Pancreas (tissue), 10 donors: Measurements from ENCODE around the gene SLC22A8. TPM values are rescaled to one million over a fixed set of nuclear protein-coding genes. Genes with fewer than 3 reads are reported as not detected.
"Not testable (repeated sequence)": the region's sequence is repeated elsewhere in the genome, so short reads cannot be mapped to it uniquely, and the experiment has no call there.

ENCODE experiments used
- ATAC-seq, 4 donors: fragments of 200-7000 bp; cut with Tn5 transposase; one replicate each; pipeline versions ENCODE4 v1.8.0 to v1.9.1; 2020; ENCODE audit warnings: mild to moderate bottlenecking in 4 of 4, moderate library complexity in 4 of 4
- DNase-seq, 6 donors: peaks; one replicate each; pipeline ENCODE4 v3.0.0-alpha.2; 2020
- FAIRE-seq: peaks from 2 replicates; lab custom pipeline; 2012; peaks lifted over from hg19 to GRCh38; lab: Jason Lieb, UNC
- H3K27ac ChIP-seq, 4 donors: fragments of 200-600 bp; sonication (generic); 1 replicate in 3 of 4; 2 replicates in 1 of 4; pipeline versions ENCODE4 v1.5.0 to v1.8.0; 2020
- H3K27me3 ChIP-seq, 4 donors: fragments of 200-600 bp; one replicate each; pipeline ENCODE4 v1.8.0; 2021
- H3K36me3 ChIP-seq, 3 donors: fragments of 200-600 bp; sonication (generic) in 1 of 3; one replicate each; pipeline versions ENCODE4 v1.5.0 to v1.8.0; 2020 to 2021
- H3K4me1 ChIP-seq, 3 donors: fragments of 200-600 bp; one replicate each; pipeline ENCODE4 v1.8.0; 2021
- H3K4me3 ChIP-seq, 4 donors: fragments of 200-600 bp; sonication (generic) in 2 of 4; one replicate each; pipeline versions ENCODE4 v1.5.0 to v1.8.0; 2020 to 2021
- H3K9me3 ChIP-seq, 4 donors: fragments of 200-600 bp; one replicate each; pipeline ENCODE4 v1.8.0; 2021
- WGBS, 2 donors: extraction: QIAGEN DNeasy Blood & Tissue Kit; methylation state at CpG; one replicate each; pipeline ENCODE4 v1.1.7; 2013; 5-methylcytosine and 5-hydroxymethylcytosine counted together
- intact Hi-C, 3 donors: fragments of 100-400 bp; cut with DNase I; formaldehyde crosslinking; loops; one replicate each; pipeline versions ENCODE4 v1.11.1 to v1.14.2; 2022
- polyA plus RNA-seq, 2 donors: library from polyadenylated mRNA; stranded (reverse); fragments of 200-250 nt; gene quantifications; one replicate each; pipeline ENCODE4 v1.2.3, GENCODE V29; 2013
- total RNA-seq, 6 donors: library from RNA; stranded (reverse); fragmentation: NEBNext Ultra II Directional in 4 of 6; extraction: Animal tissue kit (Norgen Biotek cat#: 25700) in 4 of 6; gene quantifications; one replicate each; pipeline versions ENCODE4 v1.2.1 to v1.2.4, GENCODE V29; 2021 to 2023
- TF ChIP-seq, protein P1 (sequence below), 4 donors: fragments of 200-600 bp; sonication (generic) in 3 of 4; IDR thresholded peaks; one replicate each; pipeline versions ENCODE4 v1.5.0 to v1.8.0; 2021; ENCODE audit warnings: antibody characterized with exemption in 4 of 4
- donor health status: healthy with polysubstance abuse.
- donor health status: DM: no; HTN: no; CAD: no; lungs with moderate emphysema.
- donor health status: DM: no; HTN: no; CAD: no.
- donor health status: control.
- donor health status: control.
- donor health status: Bipolar disorder and iron deficiency.
- donor health status: DM: yes; HTN: yes; CAD: no.
- donor health status: DM: no; HTN: no; CAD: no.
- donor health status: DM: no; HTN: no; CAD: no.
- donor health status: DM: yes; HTN: yes; CAD: no.

SLC22A8 gene
- total and polyA plus RNA-seq, 8 donors: not detected

GRCh38 chr11:62948765-62949320 is 66.8 kb downstream of the SLC22A8 start:
- ATAC-seq (no peak), DNase-seq (no peak), FAIRE-seq (no peak)
- intact Hi-C loops: no loop called here
- no peaks in the 10 kb centered on the region for H3K9me3 ChIP-seq
- H3K4me3 ChIP-seq: no peak overlapping the region
- 80 to 91% methylated on average over 7 of the region's 7 CpGs for WGBS, 2 donors
- no peaks in the 10 kb centered on the region for H3K4me1 ChIP-seq
- TF ChIP-seq, protein P1, sequence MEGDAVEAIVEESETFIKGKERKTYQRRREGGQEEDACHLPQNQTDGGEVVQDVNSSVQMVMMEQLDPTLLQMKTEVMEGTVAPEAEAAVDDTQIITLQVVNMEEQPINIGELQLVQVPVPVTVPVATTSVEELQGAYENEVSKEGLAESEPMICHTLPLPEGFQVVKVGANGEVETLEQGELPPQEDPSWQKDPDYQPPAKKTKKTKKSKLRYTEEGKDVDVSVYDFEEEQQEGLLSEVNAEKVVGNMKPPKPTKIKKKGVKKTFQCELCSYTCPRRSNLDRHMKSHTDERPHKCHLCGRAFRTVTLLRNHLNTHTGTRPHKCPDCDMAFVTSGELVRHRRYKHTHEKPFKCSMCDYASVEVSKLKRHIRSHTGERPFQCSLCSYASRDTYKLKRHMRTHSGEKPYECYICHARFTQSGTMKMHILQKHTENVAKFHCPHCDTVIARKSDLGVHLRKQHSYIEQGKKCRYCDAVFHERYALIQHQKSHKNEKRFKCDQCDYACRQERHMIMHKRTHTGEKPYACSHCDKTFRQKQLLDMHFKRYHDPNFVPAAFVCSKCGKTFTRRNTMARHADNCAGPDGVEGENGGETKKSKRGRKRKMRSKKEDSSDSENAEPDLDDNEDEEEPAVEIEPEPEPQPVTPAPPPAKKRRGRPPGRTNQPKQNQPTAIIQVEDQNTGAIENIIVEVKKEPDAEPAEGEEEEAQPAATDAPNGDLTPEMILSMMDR (IDR thresholded peaks at IDR 0.05): no peak
- no peaks in the 10 kb centered on the region for H3K36me3 ChIP-seq
- no peak overlapping the region for H3K27ac ChIP-seq
- no peaks in the 10 kb centered on the region for H3K27me3 ChIP-seq

GRCh38 chr11:62945538-62945937 is 70.1 kb downstream of the SLC22A8 start:
- FAIRE-seq, H3K4me1 ChIP-seq, H3K27ac ChIP-seq, H3K36me3 ChIP-seq, H3K27me3 ChIP-seq, ATAC-seq, intact Hi-C loops, H3K4me3 ChIP-seq, DNase-seq, H3K9me3 ChIP-seq: not testable (repeated sequence)
- 95 to 98% methylated on average over 10 of the region's 10 CpGs for WGBS, 2 donors

Other genes starting within 250 kb of the SLC22A8 start
- 10 to 100 TPM in 4 of 6 donors, 1 to 10 TPM in 2; 9.3 to 18.6 (median 11.7) TPM for gene TAF6L, start 244.4 kb downstream of the SLC22A8 start, total RNA-seq
- 10 to 100 TPM; 37.2 to 53.5 TPM for gene TAF6L, start 244.4 kb downstream of the SLC22A8 start, polyA plus RNA-seq
- gene TMEM179B, start 228.4 kb downstream of the SLC22A8 start, total RNA-seq: 10 to 100 TPM; 14.8 to 26.2 (median 19.1) TPM
- gene TMEM179B, start 228.4 kb downstream of the SLC22A8 start, polyA plus RNA-seq: 10 to 100 TPM; 27.1 to 59.6 TPM
- gene TMEM223, start 223.8 kb downstream of the SLC22A8 start, total RNA-seq: 1 to 10 TPM; 5.0 to 9.1 (median 6.9) TPM
- 10 to 100 TPM; 16.3 to 16.6 TPM for gene TMEM223, start 223.8 kb downstream of the SLC22A8 start, polyA plus RNA-seq
- gene NXF1, start 210.4 kb downstream of the SLC22A8 start, total RNA-seq: 10 to 100 TPM; 20.9 to 60.9 (median 30.8) TPM
- 100 to 1,000 TPM; 150 to 294 TPM for gene NXF1, start 210.4 kb downstream of the SLC22A8 start, polyA plus RNA-seq
- gene STX5, start 183.8 kb downstream of the SLC22A8 start, total RNA-seq: 10 to 100 TPM; 22.8 to 31.2 (median 26.9) TPM
- 10 to 100 TPM; 18.6 to 27.9 TPM for gene STX5, start 183.8 kb downstream of the SLC22A8 start, polyA plus RNA-seq
- gene TEX54, start 183.0 kb downstream of the SLC22A8 start, total RNA-seq: not detected
- under 1 TPM in 1 of 2 donors, not detected in 1; 0.65 TPM for gene TEX54, start 183.0 kb downstream of the SLC22A8 start, polyA plus RNA-seq
- gene WDR74, start 176.3 kb downstream of the SLC22A8 start, total RNA-seq: 10 to 100 TPM; 18.4 to 35.1 (median 27.1) TPM
- gene WDR74, start 176.3 kb downstream of the SLC22A8 start, polyA plus RNA-seq: 10 to 100 TPM; 47.6 to 59.5 TPM
- 100 to 1,000 TPM in 1 of 6 donors, 10 to 100 TPM in 5; 68.8 to 331 (median 75.1) TPM for gene SLC3A2, start 134.9 kb downstream of the SLC22A8 start, total RNA-seq
- gene SLC3A2, start 134.9 kb downstream of the SLC22A8 start, polyA plus RNA-seq: 100 to 1,000 TPM in 1 of 2 donors, 10 to 100 TPM in 1; 66.9 to 116 TPM
- under 1 TPM in 5 of 6 donors, not detected in 1; 0.06 to 0.15 (median 0.09) TPM for gene CHRM1, start 94.5 kb downstream of the SLC22A8 start, total RNA-seq
- under 1 TPM; 0.14 to 0.19 TPM for gene CHRM1, start 94.5 kb downstream of the SLC22A8 start, polyA plus RNA-seq
- gene SLC22A6, start 30.9 kb downstream of the SLC22A8 start, total RNA-seq: not detected
- gene SLC22A6, start 30.9 kb downstream of the SLC22A8 start, polyA plus RNA-seq: not detected
- gene SLC22A24, start 128.4 kb upstream of the SLC22A8 start, total RNA-seq: not detected
- not detected for gene SLC22A24, start 128.4 kb upstream of the SLC22A8 start, polyA plus RNA-seq
- gene SLC22A25, start 227.8 kb upstream of the SLC22A8 start, total RNA-seq: not detected
- gene SLC22A25, start 227.8 kb upstream of the SLC22A8 start, polyA plus RNA-seq: not detected